Dendritic cell treated with granulocyte-macrophage colony-stimulating factor and Interleukin-4, amounts not matched to agents 40 ng/mL and 50 ng/mL, for 4 days (primary cell): ENCODE results near the gene MRPL54.

ENCODE experiments used
- H3K27ac Mint-ChIP-seq: one replicate; pipeline ENCODE4 v1.8.0; 2022; ENCODE audit warnings: mild to moderate bottlenecking, mixed read lengths
- H3K27me3 Mint-ChIP-seq: one replicate; pipeline ENCODE4 v1.8.0; 2022; ENCODE audit warnings: mild to moderate bottlenecking, mixed read lengths
- H3K36me3 Mint-ChIP-seq: one replicate; pipeline ENCODE4 v1.8.0; 2022; ENCODE audit warnings: low read depth, mixed read lengths
- H3K4me1 Mint-ChIP-seq: one replicate; pipeline ENCODE4 v1.8.0; 2022; ENCODE audit warnings: low read depth, mixed read lengths
- H3K4me3 Mint-ChIP-seq: one replicate; pipeline ENCODE4 v1.8.0; 2022; ENCODE audit warnings: mild to moderate bottlenecking, moderate library complexity, mixed read lengths
- H3K9me3 Mint-ChIP-seq: one replicate; pipeline ENCODE4 v1.8.0; 2022; ENCODE audit warnings: mixed read lengths
- intact Hi-C: fragments of 100-400 bp; cut with micrococcal nuclease; formaldehyde crosslinking; loops from one replicate; pipeline ENCODE4 v1.15.0; 2022

The MRPL54 gene

DNA sequence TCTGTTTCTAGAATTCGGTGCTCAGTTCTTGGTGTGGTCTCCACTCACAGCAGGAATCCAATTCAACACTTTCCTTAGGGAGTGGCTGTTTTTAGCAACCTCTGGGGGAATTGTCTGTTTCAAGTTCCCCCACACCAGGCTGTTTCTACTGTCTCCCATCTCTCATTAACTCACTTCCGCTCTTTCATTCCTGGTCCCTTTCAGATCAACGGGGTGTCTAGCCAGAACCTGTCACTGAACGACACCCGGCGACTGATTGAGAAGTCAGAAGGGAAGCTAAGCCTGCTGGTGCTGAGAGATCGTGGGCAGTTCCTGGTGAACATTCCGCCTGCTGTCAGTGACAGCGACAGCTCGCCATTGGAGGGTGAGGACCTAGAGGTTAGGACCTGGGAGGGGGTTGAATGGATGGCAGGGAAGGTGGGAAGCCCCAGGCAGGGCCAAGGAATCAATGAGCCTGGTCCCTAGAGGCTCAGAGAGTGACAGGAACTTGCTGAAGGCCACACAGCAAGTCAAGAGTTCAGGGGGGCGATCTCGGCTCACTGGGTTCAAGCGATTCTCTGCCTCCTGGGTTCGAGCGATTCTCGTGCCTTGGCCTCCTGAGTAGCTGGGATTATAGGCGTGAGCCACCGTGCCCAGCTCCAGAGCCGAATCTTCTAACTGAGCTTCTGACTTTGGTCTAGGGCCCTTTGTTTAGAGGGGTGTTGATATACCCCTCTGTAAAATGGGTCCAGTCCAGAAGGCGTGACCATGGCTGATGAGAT lies 28.8 kb upstream of the MRPL54 start:
- Mint-ChIP-seq H3K27me3 (peaks cover 8% of the 10 kb centered on the region), H3K4me3 (no peak overlapping the region), H3K9me3 (no peaks in the 10 kb centered on the region), H3K27ac (no peak overlapping the region), H3K36me3 (no peaks in the 10 kb centered on the region), H3K4me1 (no peaks in the 10 kb centered on the region)
- intact Hi-C loops: no loop called here

DNA sequence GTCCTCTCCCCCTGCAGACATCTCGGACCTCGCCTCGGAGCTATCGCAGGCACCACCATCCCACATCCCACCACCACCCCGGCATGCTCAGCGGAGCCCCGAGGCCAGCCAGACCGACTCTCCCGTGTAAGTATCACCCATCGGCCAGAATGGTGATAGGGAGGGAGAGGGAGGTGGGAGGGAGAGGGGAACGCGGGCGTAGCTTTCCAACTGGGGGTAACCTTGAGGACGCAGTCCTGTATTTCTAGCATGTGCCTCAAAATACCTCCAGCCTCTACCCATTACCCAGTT lies 28.2 kb upstream of the MRPL54 start:
- peaks cover 11% of the 10 kb centered on the region for H3K27me3 Mint-ChIP-seq
- intact Hi-C loops: no loop called here

DNA sequence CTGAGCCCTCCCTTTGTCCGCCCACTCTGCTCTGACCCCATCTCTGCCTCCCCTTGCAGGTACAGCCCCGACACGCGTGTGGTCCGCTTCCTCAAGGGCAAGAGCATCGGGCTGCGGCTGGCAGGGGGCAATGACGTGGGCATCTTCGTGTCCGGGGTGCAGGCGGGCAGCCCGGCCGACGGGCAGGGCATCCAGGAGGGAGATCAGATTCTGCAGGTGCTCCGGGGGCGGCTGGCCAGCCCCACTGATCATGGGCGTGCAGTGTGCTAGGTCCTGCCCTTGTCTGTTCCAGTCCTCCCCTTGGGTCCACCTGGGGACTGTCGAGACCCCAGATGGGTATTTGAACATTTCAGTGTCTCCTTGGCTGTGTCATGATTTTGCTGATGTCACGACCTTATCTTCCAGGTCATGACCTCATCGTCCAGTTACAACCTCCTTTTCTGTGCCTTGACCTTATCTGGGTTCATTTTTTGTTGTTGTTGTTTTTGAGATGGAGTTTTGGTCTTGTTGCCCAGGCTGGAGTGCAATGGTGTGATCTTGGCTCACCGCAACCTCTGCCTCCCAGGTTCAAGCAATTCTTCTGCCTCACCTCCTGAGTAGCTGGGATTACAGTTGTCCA lies 26.3 kb upstream of the MRPL54 start:
- Mint-ChIP-seq H3K27me3 (peaks cover 11% of the 10 kb centered on the region), H3K4me3 (no peak overlapping the region), H3K36me3 (no peaks in the 10 kb centered on the region), H3K9me3 (no peaks in the 10 kb centered on the region), H3K27ac (no peak overlapping the region), H3K4me1 (no peaks in the 10 kb centered on the region)
- intact Hi-C loops: no loop called here

More for the DNA sequence above, 28.2 kb upstream of the MRPL54 start:
- no peak overlapping the region for H3K4me3 Mint-ChIP-seq
- H3K36me3 Mint-ChIP-seq: no peaks in the 10 kb centered on the region
- H3K4me1 Mint-ChIP-seq: no peaks in the 10 kb centered on the region
- no peak overlapping the region for H3K27ac Mint-ChIP-seq
- H3K9me3 Mint-ChIP-seq: no peaks in the 10 kb centered on the region

DNA sequence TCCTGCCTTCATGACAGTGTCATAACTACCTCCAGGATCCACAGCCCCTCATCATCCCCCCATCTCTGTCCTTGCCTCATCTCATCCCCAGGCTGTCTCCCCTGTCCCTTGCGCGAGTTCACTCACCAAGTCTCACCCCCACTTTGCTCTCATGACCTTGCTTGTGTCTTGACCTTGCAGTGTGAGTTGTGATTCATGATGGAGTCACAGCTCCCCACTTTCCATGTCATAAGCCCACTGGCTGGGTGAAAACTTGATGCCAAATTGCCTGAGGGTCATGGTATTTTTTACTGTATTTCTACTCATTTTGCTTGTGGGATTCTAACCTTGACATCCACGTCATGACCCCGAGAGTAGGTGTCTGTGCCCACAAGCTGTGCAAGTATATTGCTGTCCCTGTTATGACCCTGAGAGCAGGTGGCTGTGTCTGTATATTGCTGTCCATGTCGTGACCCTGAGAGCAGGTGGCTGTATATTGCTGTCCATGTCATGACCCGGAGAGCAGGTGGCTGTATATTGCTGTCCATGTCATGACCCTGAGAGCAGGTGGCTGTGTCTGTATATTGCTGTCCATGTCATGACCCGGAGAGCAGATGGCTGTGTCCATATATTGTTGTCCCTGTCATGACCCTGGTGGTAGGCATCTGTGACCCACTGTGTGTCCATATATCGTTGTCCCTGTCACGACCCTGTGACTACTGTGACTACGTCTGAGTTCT lies 24.8 kb upstream of the MRPL54 start:
- H3K36me3 Mint-ChIP-seq: no peaks in the 10 kb centered on the region
- H3K27me3 Mint-ChIP-seq: peaks cover 11% of the 10 kb centered on the region
- H3K4me3 Mint-ChIP-seq: no peak overlapping the region
- H3K9me3 Mint-ChIP-seq: no peaks in the 10 kb centered on the region
- intact Hi-C loops: no loop called here
- H3K27ac Mint-ChIP-seq: no peak overlapping the region
- H3K4me1 Mint-ChIP-seq: no peaks in the 10 kb centered on the region

DNA sequence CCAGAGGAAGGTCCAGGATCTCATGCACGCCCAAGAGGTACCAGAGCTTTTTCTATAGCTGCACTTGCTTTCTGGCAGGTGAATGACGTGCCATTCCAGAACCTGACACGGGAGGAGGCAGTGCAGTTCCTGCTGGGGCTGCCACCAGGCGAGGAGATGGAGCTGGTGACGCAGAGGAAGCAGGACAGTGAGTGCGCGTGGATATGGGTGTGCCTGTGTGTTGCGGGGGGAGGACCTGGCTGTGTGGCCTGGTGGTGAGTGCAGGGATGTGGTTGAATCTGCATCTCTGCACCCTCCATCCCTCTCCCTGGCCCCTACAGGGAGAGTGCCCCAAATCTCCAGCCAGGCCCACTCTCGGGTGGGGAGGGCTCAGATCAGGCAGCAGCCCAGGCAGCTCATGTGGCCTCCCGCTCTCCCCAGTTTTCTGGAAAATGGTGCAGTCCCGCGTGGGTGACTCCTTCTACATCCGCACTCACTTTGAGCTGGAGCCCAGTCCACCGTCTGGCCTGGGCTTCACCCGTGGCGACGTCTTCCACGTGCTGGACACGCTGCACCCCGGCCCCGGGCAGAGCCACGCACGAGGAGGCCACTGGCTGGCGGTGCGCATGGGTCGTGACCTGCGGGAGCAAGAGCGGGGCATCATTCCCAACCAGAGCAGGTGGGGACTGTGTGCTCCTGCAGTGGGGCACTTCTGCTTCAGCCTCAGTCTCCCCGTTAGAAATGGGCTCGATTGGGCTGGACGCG lies 23.8 kb upstream of the MRPL54 start:
- no peaks in the 10 kb centered on the region for H3K36me3 Mint-ChIP-seq
- intact Hi-C loops: no loop called here

DNA sequence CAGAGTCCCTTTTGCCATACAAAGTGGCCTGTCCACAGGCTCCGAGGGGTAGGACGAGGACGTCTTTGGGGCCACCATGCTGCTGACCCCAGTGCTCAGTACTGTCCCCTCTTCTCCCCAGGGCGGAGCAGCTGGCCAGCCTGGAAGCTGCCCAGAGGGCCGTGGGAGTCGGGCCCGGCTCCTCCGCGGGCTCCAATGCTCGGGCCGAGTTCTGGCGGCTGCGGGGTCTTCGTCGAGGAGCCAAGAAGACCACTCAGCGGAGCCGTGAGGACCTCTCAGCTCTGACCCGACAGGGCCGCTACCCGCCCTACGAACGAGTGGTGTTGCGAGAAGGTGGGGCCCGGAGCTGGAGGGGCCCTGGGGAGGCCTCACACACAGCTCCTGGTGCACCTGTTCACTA lies 22.1 kb upstream of the MRPL54 start:
- Mint-ChIP-seq H3K27ac (no peak overlapping the region), H3K4me1 (no peaks in the 10 kb centered on the region), H3K9me3 (no peaks in the 10 kb centered on the region), H3K36me3 (no peaks in the 10 kb centered on the region), H3K27me3 (peaks cover 9% of the 10 kb centered on the region), H3K4me3 (no peak overlapping the region)
- intact Hi-C loops: no loop called here

More for the DNA sequence above, 23.8 kb upstream of the MRPL54 start:
- no peak overlapping the region for H3K27ac Mint-ChIP-seq
- H3K27me3 Mint-ChIP-seq: peaks cover 11% of the 10 kb centered on the region
- no peaks in the 10 kb centered on the region for H3K4me1 Mint-ChIP-seq
- H3K9me3 Mint-ChIP-seq: no peaks in the 10 kb centered on the region
- H3K4me3 Mint-ChIP-seq: no peak overlapping the region

DNA sequence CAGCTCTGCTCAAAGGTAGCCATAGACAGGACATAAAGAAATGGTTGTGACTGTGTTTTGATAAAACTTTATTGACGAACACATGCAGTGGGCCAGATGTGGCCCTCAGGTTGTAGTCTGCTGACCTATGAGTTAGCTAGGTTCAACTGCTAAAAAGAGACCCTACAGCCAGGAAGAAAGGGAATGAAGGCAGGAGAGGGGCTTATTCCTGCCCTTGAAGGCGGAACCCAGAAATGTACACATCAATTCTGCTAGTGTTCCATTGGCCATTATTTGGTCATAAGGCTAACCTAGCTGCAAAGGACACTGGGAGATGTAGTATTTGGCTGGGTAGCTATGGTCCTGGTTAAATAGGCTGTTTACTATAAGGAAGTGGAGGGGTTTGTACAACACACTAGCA lies 19.0 kb upstream of the MRPL54 start:
- H3K27ac Mint-ChIP-seq: no peak overlapping the region
- H3K9me3 Mint-ChIP-seq: no peaks in the 10 kb centered on the region
- H3K4me3 Mint-ChIP-seq: no peak overlapping the region
- intact Hi-C loops: no loop called here
- no peaks in the 10 kb centered on the region for H3K36me3 Mint-ChIP-seq
- H3K27me3 Mint-ChIP-seq: peaks cover 3% of the 10 kb centered on the region
- no peaks in the 10 kb centered on the region for H3K4me1 Mint-ChIP-seq

DNA sequence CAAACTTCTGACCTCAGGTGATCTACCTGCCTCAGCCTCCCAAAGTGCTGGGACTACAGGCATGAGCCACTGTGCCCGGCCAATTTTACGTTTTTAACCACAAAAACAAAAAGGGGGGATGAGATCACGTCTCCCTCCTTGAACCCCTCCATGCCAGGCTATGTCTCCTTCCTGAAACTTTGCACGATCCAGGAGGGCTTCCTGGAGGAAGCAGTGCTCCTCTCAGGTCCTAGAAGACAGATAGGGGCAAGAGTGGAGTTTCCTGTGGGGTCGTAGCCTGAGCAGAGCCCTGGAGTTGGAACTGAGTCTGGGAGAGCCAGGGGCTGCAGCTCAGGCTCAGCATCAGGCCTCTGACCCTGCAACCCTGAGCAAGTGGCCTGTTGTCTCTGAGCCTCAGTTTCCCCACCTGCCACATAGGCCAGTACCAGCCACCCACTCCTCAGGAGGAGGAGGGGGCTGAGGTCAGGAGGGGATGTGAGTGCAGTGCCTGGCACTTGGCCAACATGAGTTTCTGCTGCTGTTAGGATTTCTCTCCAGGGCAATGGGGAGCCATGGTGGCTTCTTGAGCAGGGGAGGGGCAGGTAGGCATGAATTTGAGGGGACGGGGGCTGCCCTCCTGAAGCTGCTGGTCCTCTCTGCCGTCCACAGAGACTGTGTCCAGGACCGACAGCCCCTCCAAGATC lies 17.0 kb upstream of the MRPL54 start:
- Mint-ChIP-seq H3K27ac (no peak overlapping the region), H3K4me3 (no peak overlapping the region), H3K36me3 (peaks cover 13% of the 10 kb centered on the region), H3K9me3 (no peaks in the 10 kb centered on the region), H3K27me3 (no peaks in the 10 kb centered on the region), H3K4me1 (no peaks in the 10 kb centered on the region)
- intact Hi-C loops: no loop called here

DNA sequence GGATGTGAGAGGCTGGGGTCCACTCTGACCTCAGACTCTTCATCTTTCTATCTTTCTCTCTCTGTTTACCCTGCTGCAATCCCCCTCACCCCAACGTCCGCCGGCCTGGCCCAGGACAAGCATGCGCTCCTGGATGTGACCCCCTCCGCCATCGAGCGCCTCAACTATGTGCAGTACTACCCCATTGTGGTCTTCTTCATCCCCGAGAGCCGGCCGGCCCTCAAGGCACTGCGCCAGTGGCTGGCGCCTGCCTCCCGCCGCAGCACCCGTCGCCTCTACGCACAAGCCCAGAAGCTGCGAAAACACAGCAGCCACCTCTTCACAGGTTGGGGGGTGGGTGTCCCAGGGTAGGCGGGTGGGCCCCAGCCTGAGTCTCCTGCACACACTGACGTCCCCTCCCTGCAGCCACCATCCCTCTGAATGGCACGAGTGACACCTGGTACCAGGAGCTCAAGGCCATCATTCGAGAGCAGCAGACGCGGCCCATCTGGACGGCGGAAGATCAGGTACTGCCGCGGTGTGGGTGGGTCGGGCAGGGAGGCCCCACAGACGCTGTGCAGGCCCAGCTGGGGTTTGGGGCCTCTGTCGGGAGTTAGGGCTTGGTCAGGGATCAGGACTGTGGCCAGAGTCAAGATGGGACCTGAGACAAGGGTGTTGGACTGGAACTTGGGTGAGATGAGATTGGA lies 16.0 kb upstream of the MRPL54 start:
- Mint-ChIP-seq H3K27ac (no peak overlapping the region), H3K4me1 (no peaks in the 10 kb centered on the region), H3K9me3 (no peaks in the 10 kb centered on the region), H3K36me3 (peaks cover 23% of the 10 kb centered on the region), H3K4me3 (no peak overlapping the region), H3K27me3 (no peaks in the 10 kb centered on the region)
- intact Hi-C loops: no loop called here

DNA sequence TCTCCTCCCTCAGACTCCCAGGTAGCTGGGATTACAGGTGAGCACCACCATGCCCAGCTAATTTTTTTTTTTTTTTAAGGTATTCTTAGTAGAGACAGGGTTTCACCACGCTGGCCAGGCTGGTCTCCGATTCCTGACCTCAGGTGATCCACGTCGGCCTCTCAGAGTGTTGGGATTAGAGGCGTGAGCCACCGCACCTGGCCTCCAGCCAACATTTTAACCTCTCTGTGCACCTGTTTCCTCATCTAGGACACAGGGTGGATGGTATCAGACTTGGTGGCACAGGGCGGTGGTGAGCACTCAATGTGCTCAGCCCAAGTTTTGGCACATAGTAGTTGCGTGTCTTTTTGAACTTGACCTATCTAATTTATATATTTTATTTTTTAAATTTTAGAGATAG lies 13.5 kb upstream of the MRPL54 start:
- Mint-ChIP-seq H3K4me1 (no peaks in the 10 kb centered on the region), H3K9me3 (no peaks in the 10 kb centered on the region), H3K36me3 (peaks cover 48% of the 10 kb centered on the region), H3K27me3 (no peaks in the 10 kb centered on the region), H3K4me3 (no peak overlapping the region), H3K27ac (no peak overlapping the region)
- intact Hi-C loops: no loop called here

DNA sequence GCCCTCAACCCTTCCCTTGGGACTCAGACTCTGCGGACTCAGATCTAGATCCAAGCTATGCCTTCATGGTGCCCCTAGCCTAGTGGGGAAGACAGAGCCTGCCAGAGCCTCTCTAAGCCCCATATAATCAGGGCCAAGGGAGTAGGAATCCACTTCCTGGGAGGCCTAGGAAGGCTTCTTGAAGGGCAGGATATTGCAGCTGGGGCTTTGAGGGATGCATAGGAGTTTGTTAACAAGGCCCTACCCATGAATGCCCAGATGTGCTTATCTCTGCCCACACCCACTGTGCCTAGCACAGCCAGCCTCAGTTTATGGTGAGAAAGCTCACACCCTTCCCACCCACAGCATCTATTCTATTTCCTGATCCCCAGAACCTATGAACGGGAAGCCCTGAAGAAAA lies 12.3 kb upstream of the MRPL54 start:
- Mint-ChIP-seq H3K4me1 (no peaks in the 10 kb centered on the region), H3K36me3 (peaks cover 60% of the 10 kb centered on the region), H3K27me3 (no peaks in the 10 kb centered on the region), H3K4me3 (no peak overlapping the region), H3K27ac (no peak overlapping the region), H3K9me3 (no peaks in the 10 kb centered on the region)
- intact Hi-C loops: no loop called here

DNA sequence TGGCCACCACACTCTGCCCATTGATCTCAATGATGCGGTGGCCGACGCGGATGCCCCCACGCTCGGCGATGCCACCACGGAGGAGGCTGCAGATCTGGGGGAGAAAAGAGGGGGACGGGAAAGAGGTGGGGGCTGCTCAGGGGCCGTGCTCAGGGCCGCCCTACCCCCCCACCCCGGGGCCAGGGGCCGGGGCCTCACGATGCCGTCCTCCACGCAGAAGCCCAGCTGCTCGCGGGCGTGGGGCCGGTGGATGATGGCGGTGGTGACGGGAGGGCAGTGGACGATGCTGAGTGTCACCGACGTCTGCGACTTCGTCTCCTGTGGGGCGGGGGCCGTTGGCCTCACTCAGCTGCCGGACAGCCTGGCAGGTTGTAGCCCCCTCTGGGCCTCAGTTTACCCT lies 11.2 kb upstream of the MRPL54 start:
- H3K36me3 Mint-ChIP-seq: peaks cover 68% of the 10 kb centered on the region
- H3K27ac Mint-ChIP-seq: no peak overlapping the region
- H3K9me3 Mint-ChIP-seq: no peaks in the 10 kb centered on the region
- intact Hi-C loops: no loop called here
- H3K4me3 Mint-ChIP-seq: no peak overlapping the region
- no peaks in the 10 kb centered on the region for H3K27me3 Mint-ChIP-seq
- no peaks in the 10 kb centered on the region for H3K4me1 Mint-ChIP-seq

DNA sequence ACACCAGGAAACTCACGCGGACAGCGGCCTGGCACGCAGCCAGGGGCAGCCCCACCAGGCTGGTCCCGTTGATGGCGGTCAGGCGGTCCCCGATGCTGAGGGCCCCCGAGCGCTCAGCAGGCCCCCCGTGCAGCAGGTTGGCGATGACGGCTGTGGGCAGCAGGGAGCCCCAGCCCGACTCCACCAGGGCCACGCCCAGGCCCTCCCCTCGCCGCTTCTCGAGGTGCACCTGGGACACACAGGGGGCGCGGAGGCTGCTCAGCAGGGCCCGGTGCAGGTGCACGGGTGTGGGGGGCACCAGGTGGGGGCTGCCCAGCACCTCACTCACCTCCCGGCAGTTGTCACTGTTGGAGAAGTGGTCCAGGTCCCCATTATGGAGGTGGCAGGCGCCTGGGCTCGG lies 10.0 kb upstream of the MRPL54 start:
- Mint-ChIP-seq H3K36me3 (peaks cover 77% of the 10 kb centered on the region), H3K9me3 (no peaks in the 10 kb centered on the region), H3K4me3 (no peak overlapping the region), H3K27ac (no peak overlapping the region), H3K27me3 (no peaks in the 10 kb centered on the region), H3K4me1 (no peaks in the 10 kb centered on the region)
- intact Hi-C loops: no loop called here
